Fibroblast of skin of right biceps (primary cell): Measurements from ENCODE around the gene RBM41.

Source experiments
- DNase-seq: peaks from one replicate; pipeline ENCODE4 v3.0.0-alpha.2; 2013

The RBM41 gene

DNA sequence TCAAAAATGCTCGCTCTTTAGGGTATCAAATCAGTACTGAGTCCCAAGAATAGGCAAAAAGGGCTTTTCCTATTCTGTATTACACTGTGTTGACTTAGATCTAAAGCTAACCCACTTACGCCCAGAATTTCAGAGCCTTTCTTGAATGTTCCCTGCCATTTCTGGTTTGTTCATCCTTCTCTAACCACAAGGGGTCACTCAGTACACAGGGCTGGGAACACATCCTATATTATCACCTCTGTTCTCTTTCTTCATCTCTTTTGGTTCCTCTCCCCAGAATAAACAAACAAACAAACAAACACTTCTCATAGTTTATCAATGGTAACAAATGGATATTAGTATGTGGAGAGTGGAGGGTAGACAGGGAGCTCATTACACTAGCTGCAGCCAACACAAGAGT, 93.1 kb downstream of the RBM41 start:
- peak; percentile 7 for DNase-seq

GRCh38 chrX:107014936-107015335, 103.7 kb downstream of the RBM41 start:
- no peak for DNase-seq
